ENCODE measurements around the gene GREB1L.
"Not testable (repeated sequence)": the region's sequence is repeated elsewhere in the genome, so short reads cannot be mapped to it uniquely, and the experiment has no call there.

DNA sequence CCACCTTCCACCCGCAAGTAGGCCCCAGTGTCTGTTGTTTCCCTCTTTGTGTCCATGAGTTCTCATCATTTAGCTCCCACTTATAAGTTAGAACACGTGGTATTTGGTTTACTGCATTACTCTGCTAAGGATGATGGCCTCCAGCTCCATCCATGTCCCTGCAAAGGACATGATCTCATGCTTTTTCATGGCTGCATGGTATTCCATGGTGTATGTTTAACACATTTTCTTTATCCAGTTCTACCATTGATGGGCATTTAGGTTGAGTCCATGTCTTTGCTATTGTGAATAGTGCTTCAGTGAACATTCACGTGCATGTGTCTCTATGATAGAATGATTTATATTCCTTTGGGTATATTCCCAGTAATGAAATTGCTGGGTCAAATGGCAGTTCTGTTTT lies 69.9 kb downstream of the GREB1L start:
- not testable (repeated sequence) for TF ChIP-seq SP1 (CRISPR knock-in tag; IDR thresholded peaks at IDR 0.05); GATA2 (CRISPR knock-in tag; IDR thresholded peaks at IDR 0.05); BACH1 (tag; IDR thresholded peaks at IDR 0.05); SLC30A9 (CRISPR knock-in tag; IDR thresholded peaks at IDR 0.05); NCOA6 (IDR thresholded peaks at IDR 0.05); TAF1 (IDR thresholded peaks at IDR 0.05; ENCODE audit: control insufficient read depth, extremely low read depth, insufficient read depth, low read length, severe bottlenecking); SIN3A (IDR thresholded peaks at IDR 0.05; ENCODE audit: borderline replicate concordance in 2 of 2, control insufficient read depth in 1 of 2, low read depth in 2 of 2, low read length in 2 of 2); ELF1 (tag; IDR thresholded peaks at IDR 0.05); NONO (IDR thresholded peaks at IDR 0.05; ENCODE audit: low read depth in 2 of 2, low read length in 1 of 2); C11orf30 (IDR thresholded peaks at IDR 0.05; ENCODE audit: low read depth); YY1 (IDR thresholded peaks at IDR 0.05; ENCODE audit: borderline replicate concordance in 1 of 3, control insufficient read depth in 1 of 3, extremely low read depth in 1 of 3, insufficient read depth in 3 of 3, insufficient read length in 1 of 3, insufficient replicate concordance in 2 of 3, low read depth in 1 of 3, low read length in 2 of 3)
- TF ChIP-seq, protein P1, sequence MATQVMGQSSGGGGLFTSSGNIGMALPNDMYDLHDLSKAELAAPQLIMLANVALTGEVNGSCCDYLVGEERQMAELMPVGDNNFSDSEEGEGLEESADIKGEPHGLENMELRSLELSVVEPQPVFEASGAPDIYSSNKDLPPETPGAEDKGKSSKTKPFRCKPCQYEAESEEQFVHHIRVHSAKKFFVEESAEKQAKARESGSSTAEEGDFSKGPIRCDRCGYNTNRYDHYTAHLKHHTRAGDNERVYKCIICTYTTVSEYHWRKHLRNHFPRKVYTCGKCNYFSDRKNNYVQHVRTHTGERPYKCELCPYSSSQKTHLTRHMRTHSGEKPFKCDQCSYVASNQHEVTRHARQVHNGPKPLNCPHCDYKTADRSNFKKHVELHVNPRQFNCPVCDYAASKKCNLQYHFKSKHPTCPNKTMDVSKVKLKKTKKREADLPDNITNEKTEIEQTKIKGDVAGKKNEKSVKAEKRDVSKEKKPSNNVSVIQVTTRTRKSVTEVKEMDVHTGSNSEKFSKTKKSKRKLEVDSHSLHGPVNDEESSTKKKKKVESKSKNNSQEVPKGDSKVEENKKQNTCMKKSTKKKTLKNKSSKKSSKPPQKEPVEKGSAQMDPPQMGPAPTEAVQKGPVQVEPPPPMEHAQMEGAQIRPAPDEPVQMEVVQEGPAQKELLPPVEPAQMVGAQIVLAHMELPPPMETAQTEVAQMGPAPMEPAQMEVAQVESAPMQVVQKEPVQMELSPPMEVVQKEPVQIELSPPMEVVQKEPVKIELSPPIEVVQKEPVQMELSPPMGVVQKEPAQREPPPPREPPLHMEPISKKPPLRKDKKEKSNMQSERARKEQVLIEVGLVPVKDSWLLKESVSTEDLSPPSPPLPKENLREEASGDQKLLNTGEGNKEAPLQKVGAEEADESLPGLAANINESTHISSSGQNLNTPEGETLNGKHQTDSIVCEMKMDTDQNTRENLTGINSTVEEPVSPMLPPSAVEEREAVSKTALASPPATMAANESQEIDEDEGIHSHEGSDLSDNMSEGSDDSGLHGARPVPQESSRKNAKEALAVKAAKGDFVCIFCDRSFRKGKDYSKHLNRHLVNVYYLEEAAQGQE (IDR thresholded peaks at IDR 0.05; ENCODE audit: borderline replicate concordance): not testable (repeated sequence)
- TF ChIP-seq, protein P1 (CRISPR knock-in tag; IDR thresholded peaks at IDR 0.05; ENCODE audit: low read depth): not testable (repeated sequence)
- TF ChIP-seq, protein P2, sequence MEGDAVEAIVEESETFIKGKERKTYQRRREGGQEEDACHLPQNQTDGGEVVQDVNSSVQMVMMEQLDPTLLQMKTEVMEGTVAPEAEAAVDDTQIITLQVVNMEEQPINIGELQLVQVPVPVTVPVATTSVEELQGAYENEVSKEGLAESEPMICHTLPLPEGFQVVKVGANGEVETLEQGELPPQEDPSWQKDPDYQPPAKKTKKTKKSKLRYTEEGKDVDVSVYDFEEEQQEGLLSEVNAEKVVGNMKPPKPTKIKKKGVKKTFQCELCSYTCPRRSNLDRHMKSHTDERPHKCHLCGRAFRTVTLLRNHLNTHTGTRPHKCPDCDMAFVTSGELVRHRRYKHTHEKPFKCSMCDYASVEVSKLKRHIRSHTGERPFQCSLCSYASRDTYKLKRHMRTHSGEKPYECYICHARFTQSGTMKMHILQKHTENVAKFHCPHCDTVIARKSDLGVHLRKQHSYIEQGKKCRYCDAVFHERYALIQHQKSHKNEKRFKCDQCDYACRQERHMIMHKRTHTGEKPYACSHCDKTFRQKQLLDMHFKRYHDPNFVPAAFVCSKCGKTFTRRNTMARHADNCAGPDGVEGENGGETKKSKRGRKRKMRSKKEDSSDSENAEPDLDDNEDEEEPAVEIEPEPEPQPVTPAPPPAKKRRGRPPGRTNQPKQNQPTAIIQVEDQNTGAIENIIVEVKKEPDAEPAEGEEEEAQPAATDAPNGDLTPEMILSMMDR (IDR thresholded peaks at IDR 0.05 in 2 of 3, conservative IDR thresholded peaks at IDR 0.05 in 1 of 3; ENCODE audit: insufficient read depth in 2 of 3, low read depth in 1 of 3, low read length in 3 of 3): not testable (repeated sequence)
